Activated CD8-positive, alpha-beta T cell treated with anti-CD3 and anti-CD28 coated beads, Interleukin-2, amount 10 ng/mL, durations not matched to agents 7 days and 5 days (primary cell): ENCODE measurements around the gene RAVER1. TPM values are rescaled to one million over a fixed set of nuclear protein-coding genes. Genes with fewer than 3 reads are reported as not detected.

ENCODE experiments used
- ATAC-seq: fragments of 150-1000 bp; cut with Tn5 transposase; one replicate; pipeline ENCODE4 v1.10.0; 2021; ENCODE audit warnings: moderate library complexity
- CTCF ChIA-PET: fragments of 350-600 bp; sonication (Branson Sonifier 250); formaldehyde crosslinking; loops from one replicate; lab custom pipeline; 2021; ENCODE audit warnings: antibody characterized with exemption; lab: Charles Lee
- POLR2A ChIA-PET: fragments of 350-600 bp; sonication (Branson Sonifier 250); formaldehyde crosslinking; loops from one replicate; lab custom pipeline; 2021; ENCODE audit warnings: antibody characterized with exemption; lab: Charles Lee
- DNase-seq: peaks from one replicate; pipeline ENCODE4 v3.0.0-alpha.2; 2020
- H3K27ac Mint-ChIP-seq: one replicate; pipeline ENCODE4 v1.8.0; 2021; ENCODE audit warnings: mild to moderate bottlenecking, mixed read lengths
- H3K27me3 Mint-ChIP-seq: one replicate; pipeline ENCODE4 v1.8.0; 2021; ENCODE audit warnings: low read depth, mixed read lengths
- H3K36me3 Mint-ChIP-seq: one replicate; pipeline ENCODE4 v1.8.0; 2021; ENCODE audit warnings: low read depth, mixed read lengths
- H3K4me1 Mint-ChIP-seq: one replicate; pipeline ENCODE4 v1.8.0; 2021; ENCODE audit warnings: low read depth, mixed read lengths
- H3K4me3 Mint-ChIP-seq: one replicate; pipeline ENCODE4 v1.8.0; 2021; ENCODE audit warnings: mild to moderate bottlenecking, mixed read lengths
- H3K9me3 Mint-ChIP-seq: one replicate; pipeline ENCODE4 v1.8.0; 2022; ENCODE audit warnings: mixed read lengths; ENCODE audit not compliant: insufficient read depth
- total RNA-seq, 2 experiments: library from RNA; stranded (reverse); gene quantifications; one replicate each; pipeline ENCODE4 v1.2.3, GENCODE V29; 2021

RAVER1 gene
- total RNA-seq, 2 experiments from 2014 or later = 79.8 to 91.7 TPM

DNA sequence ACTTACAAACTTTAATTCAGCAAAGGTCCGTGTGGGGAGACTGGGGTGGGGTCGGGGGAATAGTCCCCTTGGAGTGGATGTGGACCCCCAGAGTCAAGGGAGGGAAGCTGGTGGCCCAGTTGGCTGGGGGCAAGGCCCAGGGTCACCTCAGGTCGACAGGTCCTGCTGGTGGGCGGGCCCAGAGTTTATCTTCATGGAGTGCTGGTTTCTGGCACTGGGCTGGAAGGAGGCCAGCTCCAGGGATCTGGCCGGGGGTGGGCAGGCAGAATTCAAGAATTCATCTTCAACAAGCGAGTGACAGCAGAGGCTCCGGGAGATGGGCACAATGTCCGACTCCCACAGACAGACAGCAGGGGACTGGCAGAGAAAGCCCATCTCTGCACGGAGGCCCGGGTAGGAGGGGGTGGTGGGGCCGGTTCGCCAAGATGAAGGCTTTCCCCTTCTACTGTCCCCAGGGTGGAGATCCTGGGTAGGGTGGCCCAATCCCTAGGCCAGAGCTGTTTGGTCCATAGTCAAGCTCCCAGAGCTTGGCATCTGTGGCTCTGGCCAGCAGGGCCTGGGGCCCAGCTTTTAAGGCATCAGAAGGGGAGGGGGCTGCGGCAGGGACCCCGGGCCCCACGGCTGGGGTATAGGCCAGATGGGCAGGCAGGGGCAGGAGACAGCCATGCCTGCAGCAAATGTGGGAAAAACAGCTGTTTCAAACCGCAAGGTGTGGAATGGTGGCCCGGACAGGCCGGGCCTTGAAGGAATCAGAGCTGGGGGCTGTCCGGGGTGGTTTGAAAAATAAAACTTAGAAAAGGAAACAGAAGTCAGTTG is 16.9 kb downstream of the RAVER1 start:
- Mint-ChIP-seq H3K4me3 (peak overlapping the region; percentile 83), H3K27ac (peak overlapping the region; percentile 74), H3K36me3 (peaks cover 28% of the 10 kb centered on the region), H3K4me1 (peaks cover 17% of the 10 kb centered on the region), H3K9me3 (no peaks in the 10 kb centered on the region), H3K27me3 (no peaks in the 10 kb centered on the region)
- no peak for ATAC-seq
- ChIA-PET POLR2A (interaction anchor here (0.5 to 0.7 kb wide), 2 partner anchors 15 to 444 kb away, joined by 3 to 4 read pairs; no protein-coding TSS in a partner anchor), CTCF (interaction anchor here (0.5 kb wide), 1 partner anchor 1441 kb away, joined by 3 read pairs; no protein-coding TSS in a partner anchor)
- DNase-seq = no peak

DNA sequence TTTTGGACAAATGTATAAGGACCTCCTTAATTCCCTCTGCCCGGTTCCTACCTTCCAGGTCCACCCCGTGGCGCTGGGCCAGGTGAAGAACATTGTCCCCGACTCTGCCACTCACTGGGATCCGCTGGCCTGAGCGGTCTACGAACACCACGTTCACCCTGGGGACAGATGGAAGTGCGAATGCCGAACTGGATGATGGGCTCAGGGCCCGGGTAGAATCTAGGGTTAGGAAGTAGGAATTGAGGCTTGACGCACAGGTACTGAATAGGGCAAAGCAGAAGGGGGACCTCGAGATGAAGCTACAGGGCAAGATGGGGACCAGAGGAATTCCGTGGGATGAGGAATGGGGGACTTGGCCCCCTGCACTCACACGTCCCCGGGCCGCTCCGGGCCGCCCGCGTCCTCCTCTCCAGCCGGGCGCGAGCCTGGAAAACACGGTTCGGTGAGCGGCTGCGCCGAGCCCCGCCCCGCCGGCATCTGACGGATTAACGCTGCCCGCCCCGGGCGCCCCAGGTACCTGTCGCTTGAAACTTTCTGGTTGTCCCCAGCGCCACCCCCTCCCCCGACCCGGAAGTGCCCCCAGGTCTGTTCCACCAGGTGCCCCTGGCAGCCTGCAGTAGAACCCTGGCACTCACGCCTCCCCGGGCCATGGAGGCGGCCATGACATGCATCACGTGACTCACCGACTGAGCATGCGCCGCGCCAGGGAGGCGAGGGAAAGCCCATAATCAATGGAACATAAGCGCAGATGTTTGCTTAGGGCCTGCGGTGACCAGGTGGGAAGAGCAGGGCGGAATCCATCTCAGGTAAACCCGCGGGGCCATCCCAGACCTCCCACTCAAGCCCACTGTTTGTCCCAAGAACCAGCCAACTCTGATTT is 17.8 kb downstream of the RAVER1 start, which contains the start of gene FDX2:
Gene FDX2 (minus strand): TSS at position 681 of the 880 bp plus-strand sequence. CDS start 19 bp downstream, at position 662.
- ChIA-PET CTCF (interaction anchor here (2.0 kb wide), 1 partner anchor 57 kb away, joined by 4 read pairs; no protein-coding TSS in a partner anchor), POLR2A (interaction anchor here (0.5 to 0.8 kb wide), 2 partner anchors 18 to 37 kb away, joined by 3 read pairs; no protein-coding TSS in a partner anchor)
- H3K4me1 Mint-ChIP-seq = peaks cover 17% of the 10 kb centered on the region
- H3K36me3 Mint-ChIP-seq = peaks cover 28% of the 10 kb centered on the region
- peak within 1 kb of the TSS; percentile 83 for H3K4me3 Mint-ChIP-seq
- peak; percentile 91 for DNase-seq
- no peaks in the 10 kb centered on the region for H3K9me3 Mint-ChIP-seq
- no peaks in the 10 kb centered on the region for H3K27me3 Mint-ChIP-seq
- H3K27ac Mint-ChIP-seq = peak within 1 kb of the TSS; percentile 74
- peak; percentile 87 for ATAC-seq

DNA sequence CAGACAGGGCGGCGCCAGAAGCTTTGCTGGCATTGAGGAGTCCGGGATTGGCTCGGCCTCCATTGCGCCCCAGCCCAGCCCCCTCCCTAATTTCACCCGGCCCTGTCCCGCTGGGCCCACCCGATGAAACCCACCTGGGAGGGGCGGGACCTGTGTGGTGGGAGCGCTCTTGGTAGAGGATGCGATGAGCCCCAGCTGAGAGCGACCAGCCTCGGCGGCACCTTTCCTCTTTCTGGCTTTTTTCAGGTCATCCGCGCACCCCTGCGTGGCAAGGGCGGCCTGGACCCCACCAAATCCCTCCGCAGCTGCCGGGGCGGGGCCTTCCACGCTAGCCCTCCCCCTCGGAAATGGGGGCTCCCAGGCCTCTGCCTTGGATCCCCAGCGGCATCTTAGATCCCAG is 23.9 kb downstream of the RAVER1 start, which contains the start of gene ZGLP1:
Gene ZGLP1 (minus strand): TSS at position 393 of the 400 bp plus-strand sequence.
- H3K27me3 Mint-ChIP-seq = no peaks in the 10 kb centered on the region
- CTCF ChIA-PET = no interaction called here
- DNase-seq (no peak), ATAC-seq (no peak)
- POLR2A ChIA-PET = no interaction called here
- peaks cover 8% of the 10 kb centered on the region for H3K4me1 Mint-ChIP-seq
- H3K27ac Mint-ChIP-seq = no peak within 1 kb of the TSS
- H3K9me3 Mint-ChIP-seq = no peaks in the 10 kb centered on the region
- H3K4me3 Mint-ChIP-seq = no peak within 1 kb of the TSS
- H3K36me3 Mint-ChIP-seq = no peaks in the 10 kb centered on the region

DNA sequence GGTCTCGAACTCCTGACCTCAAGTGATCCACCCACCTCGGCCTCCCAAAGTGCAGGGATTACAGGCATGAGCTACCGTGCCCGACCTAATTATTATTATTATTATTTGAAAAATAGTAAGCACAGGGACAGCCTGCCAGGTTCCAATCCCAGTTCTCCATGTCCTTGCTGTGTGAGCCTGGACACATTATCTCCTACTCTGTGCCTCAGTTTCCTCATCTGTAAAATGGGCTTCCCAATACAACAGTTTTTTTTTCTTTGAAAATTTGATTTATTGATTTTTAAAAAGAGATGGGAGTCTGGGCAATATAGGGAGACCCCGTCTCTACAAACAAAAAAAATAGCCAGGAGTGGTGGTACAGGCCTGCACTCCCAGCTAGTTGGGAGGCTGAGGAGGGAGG is 27.0 kb downstream of the RAVER1 start:
- Mint-ChIP-seq H3K27ac (no peak overlapping the region), H3K4me1 (peaks cover 6% of the 10 kb centered on the region), H3K9me3 (no peaks in the 10 kb centered on the region), H3K36me3 (no peaks in the 10 kb centered on the region), H3K4me3 (no peak overlapping the region), H3K27me3 (peaks cover 3% of the 10 kb centered on the region)
- POLR2A ChIA-PET = no interaction called here
- DNase-seq (no peak), ATAC-seq (no peak)
- CTCF ChIA-PET = interaction anchor here (1.2 kb wide), 1 partner anchor 83 kb away, joined by 5 read pairs; no protein-coding TSS in a partner anchor

DNA sequence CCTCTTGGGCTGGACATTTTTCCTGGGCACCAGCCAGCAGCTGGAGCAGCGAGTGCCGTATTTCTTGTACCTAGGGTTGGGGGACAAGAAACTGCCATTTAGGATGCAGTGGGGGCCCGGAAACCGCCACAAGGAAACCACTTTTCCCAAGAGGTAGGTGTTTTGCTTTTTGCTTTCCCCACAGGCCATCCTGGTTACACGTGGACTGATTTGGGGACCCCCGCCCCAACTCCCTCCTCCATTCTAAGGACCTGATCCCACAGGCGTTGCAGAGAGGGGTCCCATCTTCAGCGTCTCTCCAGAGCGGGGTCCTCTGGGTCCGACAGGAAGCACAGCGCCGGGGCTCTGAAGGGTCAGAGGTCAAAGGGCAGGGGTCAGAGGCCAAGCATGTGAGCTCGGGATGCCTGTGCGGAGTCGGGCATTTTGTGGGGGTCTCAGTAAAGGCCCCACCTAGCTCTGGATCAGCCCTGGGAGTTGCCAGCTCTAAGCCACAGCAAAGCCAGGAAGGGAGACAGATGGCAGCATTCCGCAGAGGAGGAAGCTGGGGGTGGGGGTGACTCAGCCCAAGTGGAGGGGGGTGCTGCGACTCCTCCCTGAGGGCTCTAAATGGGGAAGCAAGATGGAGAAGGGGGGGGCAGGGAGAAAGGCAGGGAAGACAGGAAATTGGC is 28.1 kb downstream of the RAVER1 start:
- no peaks in the 10 kb centered on the region for H3K9me3 Mint-ChIP-seq
- CTCF ChIA-PET = interaction anchor here (1.2 to 1.7 kb wide), 2 partner anchors 36 to 84 kb away, joined by 4 to 5 read pairs; no protein-coding TSS in a partner anchor
- H3K27me3 Mint-ChIP-seq = peaks cover 3% of the 10 kb centered on the region
- DNase-seq = no peak
- ATAC-seq = no peak
- no peak overlapping the region for H3K4me3 Mint-ChIP-seq
- H3K4me1 Mint-ChIP-seq = peaks cover 6% of the 10 kb centered on the region
- H3K36me3 Mint-ChIP-seq = no peaks in the 10 kb centered on the region
- no peak overlapping the region for H3K27ac Mint-ChIP-seq
- POLR2A ChIA-PET = interaction anchor here (0.6 kb wide), 1 partner anchor 35 kb away, joined by 3 read pairs; no protein-coding TSS in a partner anchor

DNA sequence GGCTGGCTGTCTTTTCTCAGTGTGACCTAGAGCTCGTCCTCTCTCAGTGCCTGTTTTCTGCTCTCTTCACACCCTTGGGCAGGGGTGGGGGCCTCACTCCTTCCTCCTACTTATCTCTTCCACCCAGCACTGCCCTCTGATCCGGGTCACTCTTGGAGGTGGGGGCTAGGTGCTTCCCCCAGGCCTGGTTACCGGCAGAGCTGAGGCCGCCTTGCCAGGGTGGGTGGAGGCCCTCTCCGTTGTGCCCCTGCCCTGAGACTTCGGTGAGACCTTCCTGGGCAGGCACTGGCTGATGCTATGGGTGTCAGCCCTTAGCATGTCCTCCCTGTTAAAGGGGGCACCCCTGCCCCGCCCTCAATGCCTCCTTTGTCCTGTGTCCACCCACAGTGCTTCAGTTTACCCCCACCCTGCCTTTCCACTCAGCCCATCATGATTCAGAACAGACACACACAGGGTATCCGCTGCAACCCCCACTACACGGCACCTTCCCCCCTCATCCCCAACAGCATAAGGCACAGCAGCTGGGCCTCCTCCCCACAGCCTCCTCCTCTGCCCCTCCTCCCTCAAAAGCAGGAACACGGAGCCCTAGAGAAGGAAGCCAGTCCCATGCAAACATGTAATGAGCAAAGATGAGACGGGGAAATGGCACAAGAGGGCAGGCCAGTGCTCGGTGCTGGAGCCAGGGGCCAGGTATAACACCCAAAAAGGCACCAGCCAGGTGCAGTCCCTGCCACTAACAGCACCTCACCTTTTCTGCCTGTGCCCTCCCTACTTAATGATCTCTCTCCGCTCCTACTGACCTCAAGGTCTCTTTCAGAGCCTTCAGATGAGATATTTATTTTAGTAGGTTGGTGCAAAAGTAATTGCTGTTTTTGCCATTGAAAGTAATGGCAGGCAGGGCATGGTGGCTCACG is 33.5 kb downstream of the RAVER1 start:
- no peak overlapping the region for H3K4me3 Mint-ChIP-seq
- CTCF ChIA-PET = interaction anchor here (1.2 to 2.0 kb wide), 3 partner anchors 30 to 89 kb away, joined by 3 to 7 read pairs (median 6); no protein-coding TSS in a partner anchor
- peaks cover 19% of the 10 kb centered on the region for H3K27me3 Mint-ChIP-seq
- H3K4me1 Mint-ChIP-seq = peaks cover 16% of the 10 kb centered on the region
- DNase-seq = no peak
- no peak overlapping the region for H3K27ac Mint-ChIP-seq
- H3K9me3 Mint-ChIP-seq = no peaks in the 10 kb centered on the region
- no peak for ATAC-seq
- H3K36me3 Mint-ChIP-seq = peaks cover 2% of the 10 kb centered on the region
- POLR2A ChIA-PET = interaction anchor here (0.6 to 1.2 kb wide), 2 partner anchors 81 to 1153 kb away, joined by 3 read pairs; partner anchors contain the start of gene TYK2

DNA sequence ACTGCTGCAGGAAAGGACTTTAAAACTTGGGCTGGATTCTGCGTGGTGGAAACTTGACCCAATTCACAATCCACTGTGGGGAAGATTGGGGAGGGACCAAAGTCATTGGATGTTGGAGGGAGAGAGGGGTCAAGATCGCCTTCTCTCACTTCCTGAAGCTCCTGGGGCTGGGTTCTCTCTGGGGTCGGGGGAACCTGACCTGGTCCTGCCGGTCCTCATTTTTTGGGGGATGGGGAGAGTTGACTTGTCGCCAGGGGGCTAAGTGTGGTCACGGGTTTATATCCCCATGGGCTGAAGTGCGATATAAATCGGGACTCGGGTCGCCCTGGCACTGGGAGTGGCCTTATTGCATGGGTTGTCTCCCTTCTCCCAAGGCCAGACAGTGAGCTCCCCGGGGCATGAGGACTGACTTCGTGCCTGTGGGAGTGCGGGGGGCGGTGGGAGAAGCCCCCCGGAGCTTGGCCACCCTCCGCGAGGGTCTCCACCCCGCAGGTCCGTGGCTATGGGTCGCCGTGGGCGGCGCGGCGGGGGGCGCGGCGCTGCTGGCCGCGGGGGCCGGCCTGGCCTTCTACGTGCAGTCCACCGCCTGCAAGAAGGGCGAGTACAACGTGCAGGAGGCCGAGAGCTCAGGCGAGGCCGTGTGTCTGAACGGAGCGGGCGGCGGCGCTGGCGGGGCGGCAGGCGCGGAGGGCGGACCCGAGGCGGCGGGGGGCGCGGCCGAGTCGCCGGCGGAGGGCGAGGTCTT is 37.3 kb downstream of the RAVER1 start:
- Mint-ChIP-seq H3K36me3 (peaks cover 7% of the 10 kb centered on the region), H3K9me3 (no peaks in the 10 kb centered on the region), H3K27ac (peak overlapping the region; percentile 71), H3K27me3 (peaks cover 49% of the 10 kb centered on the region), H3K4me3 (peak overlapping the region; percentile 68), H3K4me1 (peaks cover 47% of the 10 kb centered on the region)
- ATAC-seq (no peak), DNase-seq (no peak)
- ChIA-PET POLR2A (interaction anchor here (0.8 to 0.9 kb wide), 3 partner anchors 17 to 25 kb away, joined by 3 to 4 read pairs (median 3); partner anchors contain the start of gene ICAM1), CTCF (interaction anchor here (0.8 to 1.6 kb wide), 6 partner anchors 10 to 120 kb away, joined by 3 to 7 read pairs (median 3); partner anchors contain the start of gene ICAM4)

DNA sequence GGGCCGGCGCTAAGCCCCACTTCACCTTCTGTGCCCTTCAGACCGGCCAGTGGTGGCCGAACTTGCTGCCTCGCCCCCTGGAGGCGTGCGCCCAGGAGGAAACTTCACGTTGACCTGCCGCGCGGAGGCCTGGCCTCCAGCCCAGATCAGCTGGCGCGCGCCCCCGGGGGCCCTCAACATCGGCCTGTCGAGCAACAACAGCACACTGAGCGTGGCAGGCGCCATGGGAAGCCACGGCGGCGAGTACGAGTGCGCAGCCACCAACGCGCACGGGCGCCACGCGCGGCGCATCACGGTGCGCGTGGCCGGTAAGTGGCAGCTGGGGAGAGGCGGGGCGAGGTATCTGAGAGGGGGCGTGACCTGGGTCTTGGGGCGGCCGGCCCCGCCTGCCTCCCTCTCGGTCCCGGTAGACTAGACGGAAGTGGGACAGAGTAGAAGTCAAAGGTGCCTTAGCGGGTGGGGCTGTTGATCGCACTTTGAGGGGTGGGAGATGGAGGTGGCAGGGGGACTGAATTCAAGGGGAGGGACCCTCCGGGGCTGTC is 38.0 kb downstream of the RAVER1 start:
- ChIA-PET CTCF (interaction anchor here (0.8 to 1.6 kb wide), 6 partner anchors 9 to 120 kb away, joined by 3 to 7 read pairs (median 3); partner anchors contain the start of gene ICAM4), POLR2A (interaction anchor here (0.8 kb wide), 1 partner anchor 24 kb away, joined by 3 read pairs; the partner anchor contains the start of gene ICAM1)
- Mint-ChIP-seq H3K4me1 (peaks cover 53% of the 10 kb centered on the region), H3K27me3 (peaks cover 56% of the 10 kb centered on the region), H3K4me3 (peak overlapping the region; percentile 68), H3K27ac (peak overlapping the region; percentile 71), H3K9me3 (no peaks in the 10 kb centered on the region), H3K36me3 (peaks cover 7% of the 10 kb centered on the region)
- DNase-seq (peak; percentile 80), ATAC-seq (peak; percentile 72)

DNA sequence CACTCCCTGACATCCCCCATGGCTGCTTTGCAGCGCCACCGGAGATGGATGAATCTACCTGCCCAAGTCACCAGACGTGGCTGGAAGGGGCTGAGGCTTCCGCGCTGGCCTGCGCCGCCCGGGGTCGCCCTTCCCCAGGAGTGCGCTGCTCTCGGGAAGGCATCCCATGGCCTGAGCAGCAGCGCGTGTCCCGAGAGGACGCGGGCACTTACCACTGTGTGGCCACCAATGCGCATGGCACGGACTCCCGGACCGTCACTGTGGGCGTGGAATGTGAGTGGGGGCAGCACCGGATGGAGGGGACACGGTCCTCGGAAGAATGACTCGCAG is 39.0 kb downstream of the RAVER1 start:
- H3K4me1 Mint-ChIP-seq = peaks cover 62% of the 10 kb centered on the region
- peak overlapping the region; percentile 12 for H3K4me3 Mint-ChIP-seq
- no peaks in the 10 kb centered on the region for H3K9me3 Mint-ChIP-seq
- H3K27ac Mint-ChIP-seq = peak overlapping the region; percentile 20
- ChIA-PET POLR2A (no interaction called here), CTCF (no interaction called here)
- H3K27me3 Mint-ChIP-seq = peaks cover 60% of the 10 kb centered on the region
- H3K36me3 Mint-ChIP-seq = peaks cover 7% of the 10 kb centered on the region
- ATAC-seq (no peak), DNase-seq (no peak)
